NCI-H524 (cell line): ENCODE data around the gene PCDHGA1.
"Not testable (repeated sequence)": the region's sequence is repeated elsewhere in the genome, so short reads cannot be mapped to it uniquely, and the experiment has no call there.

Experiments used
- DNase-seq, 2 experiments: peaks; one replicate each; lab custom pipeline; 2025; lab: John Stamatoyannopoulos, UW

PCDHGA1 gene

DNA sequence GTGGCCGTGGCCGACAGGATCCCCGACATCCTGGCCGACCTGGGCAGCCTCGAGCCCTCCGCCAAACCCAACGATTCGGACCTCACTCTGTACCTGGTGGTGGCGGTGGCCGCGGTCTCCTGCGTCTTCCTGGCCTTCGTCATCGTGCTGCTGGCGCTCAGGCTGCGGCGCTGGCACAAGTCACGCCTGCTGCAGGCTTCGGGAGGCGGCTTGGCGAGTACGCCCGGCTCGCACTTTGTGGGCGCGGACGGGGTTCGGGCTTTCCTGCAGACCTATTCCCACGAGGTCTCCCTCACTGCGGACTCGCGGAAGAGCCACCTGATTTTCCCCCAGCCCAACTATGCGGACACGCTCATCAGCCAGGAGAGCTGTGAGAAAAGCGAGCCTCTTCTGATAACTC, 15.7 kb downstream of the PCDHGA1 start:
- not testable (repeated sequence) for DNase-seq

- DNase-seq, result peak; percentile 2 to 25
Observed at GRCh38 chr5:141349917-141350619, 19.8 kb downstream of the PCDHGA1 start, which contains the start of gene PCDHGB1. Gene PCDHGB1, plus strand, starts transcription at chr5:141350099. Its CDS starts 162 bp downstream, at chr5:141350261.

DNA sequence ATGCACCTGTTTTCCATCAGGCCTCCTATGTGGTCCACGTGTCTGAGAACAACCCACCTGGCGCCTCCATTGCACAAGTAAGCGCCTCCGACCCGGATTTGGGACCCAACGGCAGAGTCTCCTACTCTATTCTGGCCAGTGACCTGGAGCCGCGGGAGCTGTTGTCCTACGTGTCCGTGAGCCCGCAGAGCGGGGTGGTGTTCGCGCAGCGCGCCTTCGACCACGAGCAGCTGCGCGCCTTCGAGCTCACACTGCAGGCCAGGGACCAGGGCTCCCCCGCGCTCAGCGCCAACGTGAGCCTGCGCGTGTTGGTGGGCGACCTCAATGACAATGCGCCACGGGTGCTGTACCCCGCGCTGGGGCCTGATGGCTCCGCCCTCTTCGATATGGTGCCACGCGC, 21.3 kb downstream of the PCDHGA1 start:
- DNase-seq, result no peak

- DNase-seq, result no peak
Observed at GRCh38 chr5:141354900-141355469, 24.7 kb downstream of the PCDHGA1 start, which contains the start of gene PCDHGA4. Gene PCDHGA4, plus strand, starts transcription at chr5:141355021. Its CDS starts 87 bp downstream, at chr5:141355108.

GRCh38 chr5:141355641-141356040, 25.3 kb downstream of the PCDHGA1 start:
- DNase-seq, result no peak

DNA sequence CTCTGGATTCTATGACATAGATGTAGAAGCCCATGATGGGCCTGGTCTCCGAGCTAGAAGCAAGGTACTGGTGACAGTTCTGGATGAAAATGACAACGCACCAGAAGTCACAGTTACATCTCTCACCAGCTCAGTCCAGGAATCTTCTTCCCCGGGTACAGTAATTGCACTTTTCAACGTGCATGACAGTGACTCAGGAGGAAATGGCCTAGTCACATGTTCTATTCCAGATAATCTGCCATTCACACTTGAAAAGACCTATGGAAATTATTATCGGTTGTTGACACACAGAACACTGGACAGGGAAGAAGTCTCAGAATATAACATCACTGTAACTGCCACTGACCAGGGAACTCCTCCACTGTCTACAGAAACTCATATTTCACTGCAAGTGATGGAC, 25.8 kb downstream of the PCDHGA1 start:
- no peak for DNase-seq

DNA sequence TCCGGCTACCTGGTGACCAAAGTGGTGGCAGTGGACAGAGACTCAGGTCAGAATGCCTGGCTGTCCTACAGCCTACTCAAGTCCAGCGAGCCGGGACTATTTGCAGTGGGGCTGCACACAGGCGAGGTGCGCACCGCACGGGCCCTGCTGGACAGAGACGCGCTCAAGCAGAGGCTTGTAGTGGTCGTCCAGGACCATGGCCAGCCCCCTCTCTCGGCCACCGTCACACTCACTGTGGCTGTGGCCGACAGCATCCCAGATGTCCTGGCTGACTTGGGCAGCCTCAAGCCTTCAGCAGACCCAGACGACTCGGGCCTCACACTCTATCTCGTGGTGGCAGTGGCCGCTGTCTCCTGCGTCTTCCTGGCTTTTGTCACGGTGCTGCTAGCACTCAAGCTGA, 26.6 kb downstream of the PCDHGA1 start:
- no peak for DNase-seq

- DNase-seq, result peak; percentile 41 to 54
Observed at GRCh38 chr5:141359790-141360426, 29.6 kb downstream of the PCDHGA1 start, which contains the start of gene PCDHGB2. Gene PCDHGB2, plus strand, starts transcription at chr5:141359994. Its CDS starts 142 bp downstream, at chr5:141360136.

GRCh38 chr5:141360685-141361084, 30.4 kb downstream of the PCDHGA1 start:
- DNase-seq, result no peak

DNA sequence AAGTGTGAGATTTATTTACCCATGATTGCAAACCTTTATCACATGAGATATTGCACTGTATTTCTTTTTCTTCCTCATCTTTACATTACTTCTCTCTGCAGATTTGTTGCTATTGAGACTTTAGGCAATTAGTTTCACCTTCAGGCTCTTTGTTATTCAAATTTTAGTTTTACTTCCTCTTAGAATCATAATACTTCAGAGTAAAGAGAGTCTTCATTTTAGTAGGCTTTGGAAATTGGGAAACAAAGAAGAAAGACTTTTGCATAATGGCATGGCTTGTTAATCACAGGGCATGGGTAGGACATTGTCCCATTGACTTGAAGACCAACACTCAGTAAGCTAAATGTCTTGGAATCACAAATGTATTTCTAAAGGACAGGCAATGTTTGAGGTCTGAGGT, 32.4 kb downstream of the PCDHGA1 start:
- DNase-seq, result no peak

GRCh38 chr5:141363952-141364660, 33.8 kb downstream of the PCDHGA1 start, which contains the start of gene PCDHGA5:
Gene PCDHGA5, plus strand, starts transcription at chr5:141364162. Its CDS starts 169 bp downstream, at chr5:141364331.
- DNase-seq, result no peak

DNA sequence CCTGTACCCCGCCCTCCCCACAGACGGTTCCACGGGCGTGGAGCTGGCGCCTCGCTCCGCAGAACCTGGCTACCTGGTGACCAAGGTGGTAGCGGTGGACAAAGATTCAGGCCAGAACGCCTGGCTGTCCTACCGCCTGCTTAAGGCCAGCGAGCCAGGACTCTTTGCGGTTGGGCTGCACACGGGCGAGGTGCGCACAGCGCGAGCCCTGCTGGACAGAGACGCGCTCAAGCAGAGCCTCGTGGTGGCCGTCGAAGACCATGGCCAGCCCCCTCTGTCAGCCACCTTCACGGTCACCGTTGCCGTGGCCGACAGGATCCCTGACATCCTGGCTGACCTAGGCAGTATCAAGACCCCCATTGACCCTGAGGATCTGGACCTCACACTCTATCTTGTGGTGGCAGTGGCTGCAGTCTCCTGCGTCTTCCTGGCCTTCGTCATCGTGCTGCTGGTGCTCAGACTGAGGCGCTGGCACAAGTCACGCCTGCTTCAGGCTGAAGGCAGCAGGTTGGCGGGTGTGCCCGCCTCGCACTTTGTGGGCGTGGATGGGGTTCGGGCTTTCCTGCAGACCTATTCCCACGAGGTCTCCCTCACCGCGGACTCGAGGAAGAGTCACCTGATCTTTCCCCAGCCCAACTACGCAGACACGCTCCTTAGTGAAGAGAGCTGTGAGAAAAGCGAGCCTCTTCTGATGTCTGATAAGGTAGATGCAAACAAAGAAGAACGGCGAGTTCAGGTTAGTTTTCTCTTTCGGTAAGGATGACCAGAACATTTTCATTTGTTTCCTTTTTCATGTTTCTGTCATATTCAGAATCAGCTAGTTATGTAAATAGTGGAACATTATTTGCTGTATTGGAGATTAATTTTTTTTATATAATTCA, 35.9 kb downstream of the PCDHGA1 start:
- DNase-seq, result no peak

DNA sequence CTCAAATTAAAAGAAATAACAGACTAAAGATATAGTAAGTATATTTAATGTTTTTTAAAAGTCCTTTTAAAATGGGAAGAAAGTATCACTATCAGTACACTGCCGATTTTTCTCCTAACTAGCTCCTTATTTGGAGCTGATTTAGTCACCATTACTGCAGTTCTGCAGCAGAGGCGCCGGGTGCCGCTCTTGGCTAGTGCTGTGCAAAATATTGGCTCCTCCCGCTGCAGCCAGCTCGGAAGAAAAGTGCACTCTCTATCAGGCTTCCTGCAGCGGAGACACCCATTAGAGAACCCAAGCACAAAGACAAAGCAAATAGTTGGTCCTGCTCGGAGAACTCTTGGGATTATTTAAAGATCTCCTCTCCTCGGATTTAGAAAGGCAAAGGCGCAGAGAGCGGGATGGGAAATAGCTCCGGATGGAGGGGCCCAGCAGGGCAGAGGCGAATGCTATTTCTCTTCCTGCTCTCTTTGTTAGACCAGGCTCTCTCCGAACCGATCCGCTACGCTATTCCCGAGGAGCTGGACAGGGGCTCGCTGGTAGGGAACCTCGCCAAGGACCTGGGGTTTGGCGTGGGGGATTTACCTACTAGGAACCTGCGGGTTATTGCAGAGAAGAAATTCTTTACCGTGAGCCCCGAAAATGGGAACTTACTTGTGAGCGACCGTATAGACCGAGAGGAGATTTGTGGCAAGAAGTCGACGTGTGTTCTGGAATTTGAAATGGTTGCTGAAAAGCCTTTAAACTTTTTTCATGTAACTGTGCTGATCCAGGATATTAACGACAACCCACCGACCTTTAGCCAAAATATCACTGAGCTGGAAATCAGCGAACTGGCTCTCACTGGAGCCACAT, 39.9 kb downstream of the PCDHGA1 start, which contains the start of gene PCDHGB3:
Gene PCDHGB3 (plus strand): TSS at position 249 of the 855 bp plus-strand sequence. CDS start 153 bp downstream, at position 402.
- no peak for DNase-seq

DNA sequence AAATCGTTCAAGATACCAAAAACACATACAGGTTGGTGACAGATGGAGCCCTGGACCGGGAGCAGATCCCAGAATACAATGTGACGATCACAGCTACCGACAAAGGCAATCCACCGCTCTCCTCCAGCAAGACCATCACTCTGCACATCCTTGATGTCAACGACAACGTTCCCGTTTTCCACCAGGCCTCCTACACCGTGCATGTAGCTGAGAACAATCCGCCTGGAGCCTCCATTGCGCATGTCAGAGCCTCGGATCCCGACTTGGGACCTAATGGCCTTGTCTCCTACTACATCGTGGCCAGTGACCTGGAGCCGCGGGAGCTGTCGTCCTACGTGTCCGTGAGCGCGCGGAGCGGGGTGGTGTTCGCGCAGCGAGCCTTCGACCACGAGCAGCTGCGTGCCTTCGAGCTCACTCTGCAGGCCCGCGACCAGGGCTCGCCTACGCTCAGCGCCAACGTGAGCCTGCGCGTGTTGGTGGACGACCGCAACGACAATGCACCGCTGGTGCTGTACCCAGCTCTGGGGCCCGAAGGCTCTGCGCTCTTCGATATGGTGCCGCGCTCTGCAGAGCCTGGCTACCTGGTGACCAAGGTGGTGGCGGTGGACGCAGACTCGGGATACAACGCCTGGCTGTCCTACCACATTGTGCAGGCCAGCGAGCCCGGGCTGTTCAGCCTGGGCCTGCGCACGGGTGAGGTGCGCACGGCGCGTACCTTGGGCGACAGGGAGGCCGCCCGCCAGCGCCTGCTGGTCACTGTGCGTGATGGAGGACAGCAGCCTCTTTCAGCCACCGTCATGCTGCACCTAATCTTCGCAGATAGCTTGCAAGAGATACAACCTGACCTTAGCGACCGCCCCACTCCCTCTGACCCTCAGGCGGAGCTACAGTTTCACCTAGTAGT, 41.5 kb downstream of the PCDHGA1 start:
- no peak for DNase-seq

DNA sequence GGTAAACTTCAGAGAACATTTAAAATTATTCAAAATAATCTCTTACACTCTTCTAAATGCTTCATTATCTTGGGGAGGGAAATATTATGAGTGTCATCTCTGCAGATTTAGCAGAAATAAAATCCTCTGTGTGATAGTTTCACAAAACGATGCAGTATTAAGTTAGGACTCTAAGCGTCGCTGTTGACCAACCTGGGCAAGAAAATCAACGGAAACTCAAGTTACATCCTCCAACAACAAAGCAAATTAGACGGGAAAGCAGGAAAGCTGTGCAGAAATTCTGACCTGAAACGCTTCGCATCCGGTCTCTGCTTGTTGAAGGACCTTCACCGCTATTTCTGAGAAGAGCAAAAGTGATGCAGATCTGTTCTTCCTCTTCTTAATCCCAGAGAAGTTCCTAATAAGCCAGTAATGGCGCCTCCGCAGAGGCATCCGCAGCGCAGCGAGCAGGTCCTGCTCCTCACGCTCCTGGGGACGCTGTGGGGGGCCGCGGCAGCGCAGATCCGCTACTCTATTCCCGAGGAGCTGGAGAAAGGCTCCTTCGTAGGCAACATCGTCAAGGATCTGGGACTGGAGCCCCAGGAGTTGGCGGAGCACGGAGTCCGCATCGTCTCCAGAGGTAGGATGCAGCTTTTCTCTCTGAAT, 43.5 kb downstream of the PCDHGA1 start, which contains the start of gene PCDHGA6:
Gene PCDHGA6 (plus strand): TSS at position 219 of the 645 bp plus-strand sequence. CDS start 193 bp downstream, at position 412.
- no peak for DNase-seq

DNA sequence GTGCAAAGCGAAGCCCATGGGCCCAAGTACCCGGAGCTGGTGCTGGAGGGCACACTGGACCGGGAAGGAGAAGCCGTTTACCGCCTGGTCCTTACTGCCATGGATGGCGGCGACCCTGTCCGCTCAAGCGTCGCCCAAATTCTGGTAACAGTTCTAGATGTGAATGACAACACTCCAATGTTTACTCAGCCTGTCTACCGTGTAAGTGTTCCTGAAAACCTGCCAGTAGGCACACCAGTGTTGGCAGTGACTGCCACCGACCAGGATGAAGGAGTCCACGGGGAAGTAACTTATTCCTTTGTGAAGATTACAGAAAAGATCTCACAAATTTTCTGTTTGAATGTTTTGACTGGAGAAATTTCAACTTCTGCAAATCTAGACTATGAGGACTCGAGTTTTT, 44.3 kb downstream of the PCDHGA1 start:
- no peak for DNase-seq

DNA sequence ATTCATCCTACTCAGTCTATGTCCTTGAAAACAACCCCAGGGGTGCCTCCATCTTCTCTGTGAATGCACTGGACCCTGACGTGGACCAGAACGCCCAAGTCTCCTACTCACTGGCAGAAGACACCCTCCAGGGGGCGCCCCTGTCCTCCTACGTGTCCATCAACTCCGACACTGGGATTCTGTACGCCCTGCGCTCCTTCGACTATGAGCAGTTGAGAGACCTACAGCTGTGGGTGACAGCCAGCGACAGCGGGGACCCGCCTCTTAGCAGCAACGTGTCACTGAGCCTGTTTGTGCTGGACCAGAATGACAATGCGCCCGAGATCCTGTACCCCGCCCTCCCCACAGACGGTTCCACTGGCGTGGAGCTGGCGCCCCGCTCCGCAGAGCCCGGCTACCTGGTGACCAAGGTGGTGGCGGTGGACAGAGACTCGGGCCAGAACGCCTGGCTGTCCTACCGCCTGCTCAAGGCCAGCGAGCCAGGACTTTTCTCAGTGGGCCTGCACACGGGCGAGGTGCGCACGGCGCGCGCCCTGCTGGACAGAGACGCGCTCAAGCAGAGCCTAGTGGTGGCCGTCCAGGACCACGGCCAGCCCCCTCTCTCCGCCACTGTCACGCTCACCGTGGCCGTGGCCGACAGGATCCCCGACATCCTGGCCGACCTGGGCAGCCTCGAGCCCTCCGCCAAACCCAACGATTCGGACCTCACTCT, 45.3 kb downstream of the PCDHGA1 start:
- not testable (repeated sequence) for DNase-seq
